Psoas muscle (tissue), 8 donors: ENCODE results near the gene WDR36. TPM values are rescaled to one million over a fixed set of nuclear protein-coding genes. Genes with fewer than 3 reads are reported as not detected.

Experiments
- ATAC-seq, 4 donors: fragments of 200-7000 bp; cut with Tn5 transposase; one replicate each; pipeline ENCODE4 v1.9.1; 2020; ENCODE audit warnings: moderate library complexity in 3 of 4, mild to moderate bottlenecking in 2 of 4
- DNase-seq, 2 donors: peaks; one replicate each; pipeline ENCODE4 v3.0.0-alpha.2; 2020
- H3K27ac ChIP-seq: fragments of 200-600 bp; one replicate; pipeline ENCODE4 v1.8.0; 2022
- H3K27me3 ChIP-seq, 3 donors: fragments of 200-600 bp in 1 of 3; one replicate each; pipeline versions ENCODE4 v1.6.1 to v1.8.0; 2013 to 2022; ENCODE audit warnings: low read length in 2 of 3, mild to moderate bottlenecking in 2 of 3, moderate library complexity in 1 of 3; ENCODE audit not compliant: insufficient read depth in 3 of 3
- H3K36me3 ChIP-seq, 2 donors: fragments of 200-600 bp in 1 of 2; one replicate each; pipeline versions ENCODE4 v1.6.1 to v1.8.0; 2013 to 2022; ENCODE audit warnings: low read depth in 1 of 2, mild to moderate bottlenecking in 1 of 2, moderate library complexity in 1 of 2; ENCODE audit not compliant: insufficient read depth in 1 of 2
- H3K4me1 ChIP-seq: fragments of 200-600 bp; one replicate; pipeline ENCODE4 v1.8.0; 2022
- H3K4me3 ChIP-seq: fragments of 200-600 bp; one replicate; pipeline ENCODE4 v1.8.0; 2022; ENCODE audit warnings: mild to moderate bottlenecking
- H3K9me3 ChIP-seq: fragments of 200-600 bp; one replicate; pipeline ENCODE4 v1.8.0; 2022
- CTCF ChIP-seq: fragments of 200-600 bp; IDR thresholded peaks from one replicate; pipeline ENCODE4 v1.8.0; 2022; ENCODE audit warnings: antibody characterized with exemption
- WGBS, 3 donors: extraction: QIAGEN DNeasy Blood & Tissue Kit; methylation state at CpG; one replicate each; pipeline versions ENCODE4 v1.1.6 to v1.1.7; 2013; 5-methylcytosine and 5-hydroxymethylcytosine counted together
- intact Hi-C, 2 donors: fragments of 100-400 bp; cut with DNase I; formaldehyde crosslinking; loops; one replicate each; pipeline versions ENCODE4 v1.11.0 to v1.14.2; 2022
- polyA plus RNA-seq, 3 donors: library from polyadenylated mRNA; stranded (reverse); fragments of 200-250 nt; gene quantifications; one replicate each; pipeline ENCODE4 v1.2.3, GENCODE V29; 2013
- total RNA-seq, 4 donors: library from RNA; stranded (reverse); fragmentation: NEBNext Ultra II Directional in 2 of 4; extraction: Animal tissue kit (Norgen Biotek cat#: 25700) in 2 of 4; gene quantifications; one replicate each; pipeline versions ENCODE4 v1.2.1 to v1.2.4, GENCODE V29; 2021 to 2023
- donor health status: healthy with polysubstance abuse.
- donor health status: DM: no; HTN: no; CAD: no; lungs with moderate emphysema.
- donor health status: Bipolar disorder and iron deficiency.
- donor health status: healthy.
- donor health status: DM: yes; HTN: yes; CAD: no.
- donor health status: DM: no; HTN: no; CAD: no.
- donor health status: DM: no; HTN: no; CAD: no.
- donor health status: DM: yes; HTN: yes; CAD: no.

The WDR36 gene
- total and polyA plus RNA-seq, 7 donors, result 6.2 to 22.0 (median 13.2) TPM

GRCh38 chr5:111117136-111117535, 25.0 kb downstream of the WDR36 start:
- H3K4me1 ChIP-seq, result no peaks in the 10 kb centered on the region
- no peak for ATAC-seq
- no peak overlapping the region for H3K27ac ChIP-seq
- no peak overlapping the region for H3K4me3 ChIP-seq
- WGBS, 3 donors, result 46 to 65% (median 55%) methylated on average over 1 of the region's 1 CpG
- DNase-seq, result no peak
- TF ChIP-seq CTCF, result no peak
- H3K9me3 ChIP-seq, result no peaks in the 10 kb centered on the region
- no peaks in the 10 kb centered on the region for H3K27me3 ChIP-seq
- intact Hi-C loops, result no loop called here
- H3K36me3 ChIP-seq, result peaks cover 14 to 100% of the 10 kb centered on the region in 2 donors

- Histone ChIP-seq H3K27me3 (no peaks in the 10 kb centered on the region), H3K4me3 (no peak overlapping the region), H3K27ac (no peak overlapping the region), H3K9me3 (no peaks in the 10 kb centered on the region), H3K36me3 (peaks cover 9 to 100% of the 10 kb centered on the region in 2 donors), H3K4me1 (no peaks in the 10 kb centered on the region)
- ATAC-seq (no peak), DNase-seq (no peak)
- WGBS, 3 donors, result 62 to 89% (median 64%) methylated on average over 2 of the region's 2 CpGs
- no peak for TF ChIP-seq CTCF
- intact Hi-C loops, result no loop called here
These were observed 27.1 kb downstream of the WDR36 start for GRCh38 chr5:111119221-111119620.

GRCh38 chr5:111119856-111120255, 27.7 kb downstream of the WDR36 start:
- H3K36me3 ChIP-seq, result peaks cover 7 to 100% of the 10 kb centered on the region in 2 donors
- H3K27me3 ChIP-seq, result no peaks in the 10 kb centered on the region
- no peak for ATAC-seq
- no peaks in the 10 kb centered on the region for H3K4me1 ChIP-seq
- no peak for TF ChIP-seq CTCF
- WGBS, 3 donors, result 79 to 94% (median 84%) methylated on average over 2 of the region's 2 CpGs
- no peak overlapping the region for H3K4me3 ChIP-seq
- no peak overlapping the region for H3K27ac ChIP-seq
- intact Hi-C loops, result no loop called here
- no peak for DNase-seq
- no peaks in the 10 kb centered on the region for H3K9me3 ChIP-seq

GRCh38 chr5:111120911-111121310, 28.8 kb downstream of the WDR36 start:
- H3K9me3 ChIP-seq, result no peaks in the 10 kb centered on the region
- 89 to 91% (median 89%) methylated on average over 2 of the region's 2 CpGs for WGBS, 3 donors
- no peak overlapping the region for H3K27ac ChIP-seq
- intact Hi-C loops, result no loop called here
- no peak for ATAC-seq
- H3K27me3 ChIP-seq, result no peaks in the 10 kb centered on the region
- H3K36me3 ChIP-seq, result peaks cover 7 to 100% of the 10 kb centered on the region in 2 donors
- no peak for DNase-seq
- no peak overlapping the region for H3K4me3 ChIP-seq
- H3K4me1 ChIP-seq, result no peaks in the 10 kb centered on the region
- TF ChIP-seq CTCF, result no peak

- intact Hi-C loops, result no loop called here
- DNase-seq (no peak), ATAC-seq (no peak)
- Histone ChIP-seq H3K4me3 (no peak overlapping the region), H3K4me1 (no peaks in the 10 kb centered on the region), H3K9me3 (no peaks in the 10 kb centered on the region), H3K36me3 (peaks cover 7 to 100% of the 10 kb centered on the region in 2 donors), H3K27me3 (no peaks in the 10 kb centered on the region), H3K27ac (no peak overlapping the region)
- no peak for TF ChIP-seq CTCF
These were observed 29.8 kb downstream of the WDR36 start for GRCh38 chr5:111121926-111122325.
